Epithelial cell of esophagus (primary cell): ENCODE data around the gene PIM3.

Source experiments
- DNase-seq: peaks from one replicate; pipeline ENCODE4 v3.0.0; 2010; ENCODE audit warnings: low read depth
- H3K4me3 ChIP-seq: 2 replicates; pipeline ENCODE4 v1.5.1; 2011; ENCODE audit warnings: mild to moderate bottlenecking, low read length, control low read depth
- TF ChIP-seq, protein P1 (sequence below): IDR thresholded peaks from 2 replicates; pipeline ENCODE4 v1.5.1; 2011; ENCODE audit warnings: low read depth, mild to moderate bottlenecking, low read length, control low read depth, inconsistent platforms; ENCODE audit not compliant: insufficient read depth; ENCODE audit errors: missing control alignments

Gene PIM3

DNA sequence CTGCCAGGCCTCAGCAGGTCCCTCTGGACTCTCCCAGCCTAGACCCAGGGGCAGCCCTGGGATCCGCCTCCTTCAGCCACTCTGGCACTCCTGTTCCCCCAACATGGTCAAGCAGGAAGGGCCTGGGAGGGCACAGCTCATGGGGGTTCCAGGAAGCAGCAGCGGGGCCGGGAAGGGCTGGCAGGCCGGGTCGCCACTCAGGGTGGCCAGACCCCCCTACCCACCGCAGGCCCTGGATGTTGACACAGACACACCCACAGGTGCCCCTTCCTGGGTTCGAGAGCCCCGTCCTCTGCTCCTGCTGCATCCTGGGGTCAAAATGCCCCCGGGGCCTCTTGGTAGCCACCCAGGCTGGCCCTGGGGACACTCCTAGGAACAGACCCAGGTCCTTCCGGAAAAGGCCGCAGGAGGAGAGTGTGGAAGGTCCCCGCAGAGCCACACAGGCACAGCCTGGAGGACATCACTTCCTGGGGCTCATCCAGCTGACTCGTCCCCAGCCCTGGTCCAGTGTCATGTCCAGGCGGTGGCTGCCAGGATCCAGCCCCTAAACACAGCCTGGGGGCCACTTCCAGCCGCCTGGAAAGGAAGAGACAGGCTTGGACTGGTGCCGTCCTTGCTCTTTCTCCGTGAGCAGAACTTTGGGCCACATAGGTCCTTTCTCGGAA is 6.8 kb upstream of the PIM3 start:
- TF ChIP-seq, protein P1, sequence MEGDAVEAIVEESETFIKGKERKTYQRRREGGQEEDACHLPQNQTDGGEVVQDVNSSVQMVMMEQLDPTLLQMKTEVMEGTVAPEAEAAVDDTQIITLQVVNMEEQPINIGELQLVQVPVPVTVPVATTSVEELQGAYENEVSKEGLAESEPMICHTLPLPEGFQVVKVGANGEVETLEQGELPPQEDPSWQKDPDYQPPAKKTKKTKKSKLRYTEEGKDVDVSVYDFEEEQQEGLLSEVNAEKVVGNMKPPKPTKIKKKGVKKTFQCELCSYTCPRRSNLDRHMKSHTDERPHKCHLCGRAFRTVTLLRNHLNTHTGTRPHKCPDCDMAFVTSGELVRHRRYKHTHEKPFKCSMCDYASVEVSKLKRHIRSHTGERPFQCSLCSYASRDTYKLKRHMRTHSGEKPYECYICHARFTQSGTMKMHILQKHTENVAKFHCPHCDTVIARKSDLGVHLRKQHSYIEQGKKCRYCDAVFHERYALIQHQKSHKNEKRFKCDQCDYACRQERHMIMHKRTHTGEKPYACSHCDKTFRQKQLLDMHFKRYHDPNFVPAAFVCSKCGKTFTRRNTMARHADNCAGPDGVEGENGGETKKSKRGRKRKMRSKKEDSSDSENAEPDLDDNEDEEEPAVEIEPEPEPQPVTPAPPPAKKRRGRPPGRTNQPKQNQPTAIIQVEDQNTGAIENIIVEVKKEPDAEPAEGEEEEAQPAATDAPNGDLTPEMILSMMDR, result no peak
- no peak overlapping the region for H3K4me3 ChIP-seq
- no peak for DNase-seq

DNA sequence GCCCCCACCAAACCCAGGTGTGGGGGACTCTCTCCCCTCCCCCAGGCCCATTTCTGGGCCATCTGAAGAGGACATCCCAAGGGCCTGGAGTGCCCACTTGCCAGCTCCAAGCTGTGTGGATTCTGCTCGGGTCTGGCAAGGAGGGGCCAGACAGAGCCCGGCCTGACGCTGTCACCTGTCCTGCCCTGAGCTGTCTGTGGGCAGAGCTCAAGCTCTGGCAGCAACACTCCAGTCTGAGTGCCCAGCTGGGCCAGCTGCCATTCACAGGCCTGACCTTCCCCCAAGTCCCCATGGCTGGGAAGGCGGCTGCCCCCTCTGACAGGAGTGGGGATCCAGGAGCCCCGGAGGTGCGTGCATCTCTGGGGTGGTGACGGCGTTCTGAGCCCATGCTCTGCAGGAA is 6.2 kb upstream of the PIM3 start:
- TF ChIP-seq, protein P1, result no peak
- H3K4me3 ChIP-seq, result no peak overlapping the region
- no peak for DNase-seq

DNA sequence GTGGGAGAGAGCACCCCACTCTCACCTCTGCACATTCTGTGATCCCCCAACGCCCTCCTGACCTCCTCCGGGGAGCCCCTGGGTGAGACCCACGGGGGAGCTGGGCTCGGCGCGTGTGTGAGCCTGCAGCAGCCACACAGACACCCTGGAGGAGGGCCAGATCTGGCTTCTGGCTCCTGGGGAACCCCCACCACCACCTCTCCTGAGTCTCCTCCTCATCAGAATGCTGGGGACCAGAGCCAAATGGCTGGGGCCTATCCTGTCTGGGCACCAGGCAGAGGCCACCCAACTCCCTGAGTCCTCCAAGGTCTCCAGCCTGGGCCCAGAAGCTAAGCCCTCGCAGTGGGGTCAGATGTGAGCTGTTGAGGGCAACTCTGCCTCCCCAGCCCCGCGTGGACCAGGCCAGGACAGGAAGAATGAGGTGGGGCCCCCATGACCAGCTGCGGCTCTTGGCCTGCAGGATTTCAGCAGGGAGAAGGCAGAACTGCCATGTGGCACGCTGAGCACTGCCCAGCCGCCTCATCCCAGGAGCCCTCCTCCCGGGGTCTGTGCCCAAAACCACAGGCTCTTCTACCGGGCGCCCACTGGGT is 5.5 kb upstream of the PIM3 start:
- no peak overlapping the region for H3K4me3 ChIP-seq
- DNase-seq, result no peak
- TF ChIP-seq, protein P1, result no peak

DNA sequence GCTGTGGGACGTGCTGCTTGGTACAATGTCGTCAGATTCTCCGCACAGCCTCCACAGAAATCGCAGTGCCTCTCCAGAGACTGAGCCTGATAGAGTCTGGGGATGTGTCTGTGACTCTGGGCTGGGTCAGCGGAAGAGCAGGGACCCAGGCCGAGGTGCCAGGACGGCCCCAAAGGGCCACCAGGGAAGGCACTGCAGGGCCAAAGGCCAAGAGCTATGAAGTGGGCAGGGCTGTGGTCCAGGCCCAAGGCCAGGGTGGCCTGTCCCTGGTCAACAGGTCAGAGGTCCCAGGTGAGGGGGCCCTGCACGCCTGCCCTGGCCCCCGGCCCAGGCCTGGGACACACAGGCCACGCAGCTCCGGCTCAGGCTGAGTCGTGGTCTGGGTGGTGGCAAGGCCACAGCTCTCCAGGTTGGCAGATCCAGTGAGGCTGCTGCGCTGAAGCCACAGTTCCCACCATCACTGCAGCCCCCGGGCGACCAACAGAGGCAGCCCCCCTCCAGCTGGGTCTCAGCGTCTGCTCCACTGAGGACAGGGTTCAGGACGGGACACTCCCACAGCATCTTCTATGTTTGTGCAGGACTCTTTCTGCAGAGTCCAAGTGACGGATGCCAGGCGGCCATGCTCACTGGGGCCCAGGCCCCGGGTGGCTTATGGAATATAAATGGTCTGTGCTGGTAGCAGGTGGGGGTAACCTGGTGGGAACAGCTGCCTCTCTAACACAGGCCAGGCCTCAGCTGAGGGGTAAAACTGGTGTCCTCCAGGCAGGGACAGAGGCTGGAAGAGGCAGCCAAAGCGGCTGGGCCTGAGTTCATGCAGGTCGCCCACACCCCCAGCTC is 4.8 kb upstream of the PIM3 start:
- no peak for DNase-seq
- H3K4me3 ChIP-seq, result no peak overlapping the region
- TF ChIP-seq, protein P1, result no peak

DNA sequence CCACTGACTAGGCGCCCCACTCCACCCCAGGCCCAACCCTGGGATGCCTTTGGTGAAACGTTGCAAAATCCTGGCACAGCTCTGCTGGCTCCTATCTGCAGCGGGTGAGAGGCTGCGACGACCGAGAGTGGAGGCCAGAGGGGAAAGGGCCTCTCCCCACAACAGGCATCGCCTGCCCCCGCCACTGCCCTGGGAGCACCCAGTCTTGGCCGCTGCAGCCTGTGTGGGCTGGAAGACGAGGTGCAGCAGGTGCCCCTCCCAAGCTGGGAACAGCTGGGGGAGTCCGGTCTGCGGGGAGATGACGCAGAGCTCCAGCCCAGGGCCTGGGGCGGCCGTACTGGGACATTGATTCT is 4.2 kb upstream of the PIM3 start:
- TF ChIP-seq, protein P1, result no peak
- H3K4me3 ChIP-seq, result no peak overlapping the region
- no peak for DNase-seq

DNA sequence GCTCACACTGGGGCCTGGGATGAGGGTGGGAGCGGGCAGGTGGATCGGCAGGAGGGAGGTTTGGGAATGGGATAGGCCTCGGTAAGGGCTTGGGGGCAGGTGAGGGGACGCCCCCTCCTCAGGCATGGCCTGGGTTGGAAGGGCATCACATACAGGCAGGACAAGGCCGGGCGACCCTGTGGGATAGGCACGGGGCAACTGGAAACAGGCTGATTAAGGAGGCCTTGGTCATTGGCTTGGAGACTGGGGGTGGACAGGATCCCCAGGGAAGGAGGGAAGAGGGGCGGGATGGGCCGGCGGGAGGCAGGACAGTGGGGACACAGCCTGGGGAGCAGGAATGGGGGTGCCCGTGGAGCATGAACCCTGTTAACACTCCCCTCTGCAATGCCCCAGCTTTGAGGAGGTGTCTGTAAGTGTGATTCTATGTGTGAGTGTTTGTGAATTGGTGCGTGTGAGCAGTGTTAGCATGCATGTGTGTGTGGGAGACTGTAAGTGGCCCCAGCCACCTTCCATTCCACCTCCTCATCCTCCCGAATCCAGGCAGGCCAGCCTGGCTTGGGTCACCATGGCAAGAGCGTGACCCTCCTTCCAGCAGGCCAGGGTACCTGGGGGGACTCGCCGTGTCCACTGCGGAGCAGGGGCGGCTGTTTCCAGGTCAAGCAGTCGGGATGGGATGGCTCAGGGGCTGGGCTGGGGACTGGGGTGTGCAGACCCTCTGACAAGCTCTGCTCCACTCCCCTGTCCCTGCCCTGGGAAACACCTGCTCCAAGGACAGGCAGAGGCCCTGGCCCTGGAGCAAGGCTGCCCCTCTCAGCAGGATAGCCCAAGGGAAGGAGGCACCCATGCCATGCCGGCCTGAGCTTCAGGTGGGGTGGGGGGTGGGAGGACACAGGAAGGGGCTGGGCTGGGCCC is 3.4 kb upstream of the PIM3 start:
- no peak overlapping the region for H3K4me3 ChIP-seq
- TF ChIP-seq, protein P1, result no peak
- no peak for DNase-seq
